HepG2 (cell line): ENCODE data around the gene CTSW. TPM values are rescaled to one million over a fixed set of nuclear protein-coding genes. Genes with fewer than 3 reads are reported as not detected.

ENCODE experiments used
- GTF3A ChIP-seq: sonication (generic); formaldehyde crosslinking; conservative IDR thresholded peaks from 2 replicates; pipeline ENCODE4 v1.4.0; 2020; ENCODE audit warnings: mild to moderate bottlenecking, missing genetic modification reagents
- PAWR ChIP-seq: sonication (generic); formaldehyde crosslinking; IDR thresholded peaks from 2 replicates; pipeline ENCODE4 v1.4.0; 2020; ENCODE audit warnings: missing genetic modification reagents, mild to moderate bottlenecking, borderline replicate concordance
- PHF8 ChIP-seq: sonication (generic); formaldehyde crosslinking; IDR thresholded peaks from 2 replicates; pipeline ENCODE4 v1.5.0; 2020; ENCODE audit warnings: missing genetic modification reagents
- SETDB1 ChIP-seq: sonication (generic); formaldehyde crosslinking; IDR thresholded peaks from 2 replicates; pipeline ENCODE4 v1.5.1; 2020; ENCODE audit warnings: missing genetic modification reagents, mild to moderate bottlenecking, borderline replicate concordance
- SIN3A ChIP-seq: IDR thresholded peaks from 2 replicates; pipeline ENCODE4 v1.6.1; 2011; ENCODE audit warnings: low read depth, mild to moderate bottlenecking, control low read depth, low read length, borderline replicate concordance
- TAF1 ChIP-seq: sonication (generic); formaldehyde crosslinking; IDR thresholded peaks from 2 replicates; pipeline ENCODE4 v1.4.0; 2020; ENCODE audit warnings: missing genetic modification reagents
- ZBTB7B ChIP-seq: sonication (generic); formaldehyde crosslinking; IDR thresholded peaks from 2 replicates; pipeline ENCODE4 v1.4.0; 2020; ENCODE audit warnings: missing genetic modification reagents
- ZNF224 ChIP-seq: sonication (generic); formaldehyde crosslinking; IDR thresholded peaks from 2 replicates; pipeline ENCODE4 v1.5.0; 2020; ENCODE audit warnings: mild to moderate bottlenecking, missing genetic modification reagents
- ZSCAN25 ChIP-seq: sonication (generic); formaldehyde crosslinking; IDR thresholded peaks from 2 replicates; pipeline ENCODE4 v1.8.0; 2022; ENCODE audit warnings: mild to moderate bottlenecking, missing genetic modification reagents
- polyA plus RNA-seq, 8 experiments: library from polyadenylated mRNA; depleted of rRNA in 3 of 8; stranded (reverse) in 7 of 8; unstranded in 1 of 8; fragments of >200 nt; fragmentation: Illumina TruSeq in 4 of 8; extraction: Trizol in 4 of 8; gene quantifications; 2 replicates each; pipeline versions ENCODE4 v1.2.1 to v1.2.3, GENCODE V29; 2011 to 2016; ENCODE audit warnings: low read depth in 4 of 8, missing spikeins in 1 of 8, mixed read lengths in 1 of 8; ENCODE audit not compliant: insufficient read depth in 1 of 8
- total RNA-seq, 5 experiments: library from RNA; depleted of rRNA; stranded (reverse); fragments of >200 nt; fragmentation: Illumina TruSeq; extraction: Trizol; gene quantifications; 2 replicates each; pipeline ENCODE4 v1.2.3, GENCODE V29; 2016; ENCODE audit warnings: low read depth in 1 of 5
- TF ChIP-seq, protein P1 (sequence below): fragments of 450-650 bp; IDR thresholded peaks from 2 replicates; pipeline ENCODE4 v1.6.1; 2016
- TF ChIP-seq, protein P2 (sequence below): sonication (generic); formaldehyde crosslinking; IDR thresholded peaks from 2 replicates; pipeline ENCODE4 v1.4.0; 2020; ENCODE audit warnings: missing genetic modification reagents, borderline replicate concordance

Gene CTSW
- total and polyA plus RNA-seq, 2 of the 13 experiments (the other 11 are each of a cell fraction or from before 2014, with no cell fraction given): 0.09 TPM; not detected in 1

DNA sequence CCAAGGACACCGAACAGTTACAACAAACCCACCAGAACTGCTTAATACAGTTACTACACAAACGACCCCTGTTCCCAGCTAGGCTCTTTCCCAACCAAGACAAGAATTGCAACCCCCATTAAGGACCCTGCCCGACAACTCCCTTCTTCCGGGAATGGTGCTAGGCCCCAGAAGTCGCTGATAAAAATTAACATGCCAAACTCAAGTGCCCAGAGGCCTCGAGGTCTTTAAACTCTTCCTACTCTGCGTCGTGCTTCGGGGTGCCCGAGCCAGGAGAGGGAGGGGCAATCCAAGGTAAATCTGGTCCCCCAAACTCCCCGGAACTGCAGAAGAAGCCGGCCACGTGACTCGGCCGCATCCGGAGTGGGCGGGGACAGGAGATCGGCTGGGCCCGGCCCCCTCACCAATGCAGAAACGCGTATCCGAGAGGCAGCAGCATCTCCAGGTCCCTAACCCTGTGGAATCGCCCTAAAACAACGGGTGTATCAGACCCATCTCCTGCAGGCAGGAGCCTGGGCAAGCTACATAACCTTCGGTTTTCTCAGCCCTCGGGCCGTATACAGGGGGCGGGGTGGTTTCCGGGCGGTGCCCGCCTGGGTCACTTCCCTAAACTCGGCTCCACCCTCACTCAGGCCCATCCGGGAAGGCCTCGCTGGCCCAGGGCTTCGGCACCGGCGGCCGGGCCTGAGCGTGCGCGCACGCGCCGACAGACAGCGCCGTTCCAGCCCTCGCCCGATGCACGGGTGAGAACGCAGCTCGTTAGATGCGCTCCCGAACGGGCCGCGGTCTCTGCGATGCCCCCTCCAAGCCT is 22.7 kb upstream of the CTSW start (continued):
- TF ChIP-seq, protein P1, sequence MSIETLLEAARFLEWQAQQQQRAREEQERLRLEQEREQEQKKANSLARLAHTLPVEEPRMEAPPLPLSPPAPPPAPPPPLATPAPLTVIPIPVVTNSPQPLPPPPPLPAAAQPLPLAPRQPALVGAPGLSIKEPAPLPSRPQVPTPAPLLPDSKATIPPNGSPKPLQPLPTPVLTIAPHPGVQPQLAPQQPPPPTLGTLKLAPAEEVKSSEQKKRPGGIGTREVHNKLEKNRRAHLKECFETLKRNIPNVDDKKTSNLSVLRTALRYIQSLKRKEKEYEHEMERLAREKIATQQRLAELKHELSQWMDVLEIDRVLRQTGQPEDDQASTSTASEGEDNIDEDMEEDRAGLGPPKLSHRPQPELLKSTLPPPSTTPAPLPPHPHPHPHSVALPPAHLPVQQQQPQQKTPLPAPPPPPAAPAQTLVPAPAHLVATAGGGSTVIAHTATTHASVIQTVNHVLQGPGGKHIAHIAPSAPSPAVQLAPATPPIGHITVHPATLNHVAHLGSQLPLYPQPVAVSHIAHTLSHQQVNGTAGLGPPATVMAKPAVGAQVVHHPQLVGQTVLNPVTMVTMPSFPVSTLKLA: no peak
- TF ChIP-seq TAF1 (CRISPR knock-in tag) (peak; percentile 45), ZNF224 (CRISPR knock-in tag) (no peak), ZBTB7B (no peak), PHF8 (peak; percentile 49; the same call in 1 of the 2 replicates), SETDB1 (CRISPR knock-in tag) (no peak), PAWR (CRISPR knock-in tag) (no peak), GTF3A (no peak), ZSCAN25 (CRISPR knock-in tag) (no peak), SIN3A (peak; percentile 88; the same call in 1 of the 2 replicates)
- TF ChIP-seq, protein P2, sequence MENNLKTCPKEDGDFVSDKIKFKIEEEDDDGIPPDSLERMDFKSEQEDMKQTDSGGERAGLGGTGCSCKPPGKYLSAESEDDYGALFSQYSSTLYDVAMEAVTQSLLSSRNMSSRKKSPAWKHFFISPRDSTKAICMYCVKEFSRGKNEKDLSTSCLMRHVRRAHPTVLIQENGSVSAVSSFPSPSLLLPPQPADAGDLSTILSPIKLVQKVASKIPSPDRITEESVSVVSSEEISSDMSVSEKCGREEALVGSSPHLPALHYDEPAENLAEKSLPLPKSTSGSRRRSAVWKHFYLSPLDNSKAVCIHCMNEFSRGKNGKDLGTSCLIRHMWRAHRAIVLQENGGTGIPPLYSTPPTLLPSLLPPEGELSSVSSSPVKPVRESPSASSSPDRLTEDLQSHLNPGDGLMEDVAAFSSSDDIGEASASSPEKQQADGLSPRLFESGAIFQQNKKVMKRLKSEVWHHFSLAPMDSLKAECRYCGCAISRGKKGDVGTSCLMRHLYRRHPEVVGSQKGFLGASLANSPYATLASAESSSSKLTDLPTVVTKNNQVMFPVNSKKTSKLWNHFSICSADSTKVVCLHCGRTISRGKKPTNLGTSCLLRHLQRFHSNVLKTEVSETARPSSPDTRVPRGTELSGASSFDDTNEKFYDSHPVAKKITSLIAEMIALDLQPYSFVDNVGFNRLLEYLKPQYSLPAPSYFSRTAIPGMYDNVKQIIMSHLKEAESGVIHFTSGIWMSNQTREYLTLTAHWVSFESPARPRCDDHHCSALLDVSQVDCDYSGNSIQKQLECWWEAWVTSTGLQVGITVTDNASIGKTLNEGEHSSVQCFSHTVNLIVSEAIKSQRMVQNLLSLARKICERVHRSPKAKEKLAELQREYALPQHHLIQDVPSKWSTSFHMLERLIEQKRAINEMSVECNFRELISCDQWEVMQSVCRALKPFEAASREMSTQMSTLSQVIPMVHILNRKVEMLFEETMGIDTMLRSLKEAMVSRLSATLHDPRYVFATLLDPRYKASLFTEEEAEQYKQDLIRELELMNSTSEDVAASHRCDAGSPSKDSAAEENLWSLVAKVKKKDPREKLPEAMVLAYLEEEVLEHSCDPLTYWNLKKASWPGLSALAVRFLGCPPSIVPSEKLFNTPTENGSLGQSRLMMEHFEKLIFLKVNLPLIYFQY: peak; percentile 83; the same call in 1 of the 2 replicates
